Measurements from ENCODE around the gene SLC43A2. TPM values are rescaled to one million over a fixed set of nuclear protein-coding genes. Genes with fewer than 3 reads are reported as not detected.

The SLC43A2 gene
- total RNA-seq, 2 experiments from 2014 or later: 9.0 to 10.2 TPM

DNA sequence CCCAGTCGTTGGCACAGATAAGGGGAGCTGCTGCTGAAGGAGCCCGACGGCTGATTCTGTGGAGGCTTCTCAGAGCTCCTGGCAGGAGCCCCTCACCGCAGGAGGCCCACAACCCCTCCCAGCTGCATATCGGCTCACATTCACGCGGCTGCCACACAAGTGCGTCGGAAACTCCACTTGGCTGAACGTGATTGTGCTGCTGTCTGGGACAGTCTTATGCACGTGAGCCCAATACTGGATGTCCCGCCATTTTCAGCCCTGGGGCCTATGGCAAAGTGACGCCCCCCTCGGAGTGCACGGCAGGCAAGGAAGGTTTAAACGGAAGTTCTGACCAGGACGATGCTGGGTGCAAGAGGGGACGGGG lies 57.3 kb downstream of the SLC43A2 start:
- no peaks in the 10 kb centered on the region for H3K9me3 Mint-ChIP-seq
- no peak overlapping the region for H3K4me3 ChIP-seq (ENCODE audit: low read length)
- no peaks in the 10 kb centered on the region for H3K36me3 ChIP-seq (ENCODE audit: insufficient read depth, low read length)
- ATAC-seq (ENCODE audit: poor library complexity) (no peak), DNase-seq (no peak)
- ChIA-PET POLR2A (no interaction called here), CTCF (no interaction called here)
- no peaks in the 10 kb centered on the region for H3K27me3 ChIP-seq (ENCODE audit: control insufficient read depth in 1 of 2, insufficient read depth in 2 of 2, low read length in 2 of 2)
- no peaks in the 10 kb centered on the region for H3K36me3 Mint-ChIP-seq (ENCODE audit: low read depth)
- peaks cover 29% of the 10 kb centered on the region for H3K4me1 ChIP-seq (ENCODE audit: insufficient read depth, low read length)
- no peak overlapping the region for H3K27ac Mint-ChIP-seq
- no peaks in the 10 kb centered on the region for H3K9me3 ChIP-seq (ENCODE audit: control insufficient read depth in 1 of 2, insufficient read depth in 1 of 2, low read length in 2 of 2)
- H3K27ac ChIP-seq (ENCODE audit: low read depth in 1 of 2, low read length in 2 of 2): no peak overlapping the region
- H3K27me3 Mint-ChIP-seq: no peaks in the 10 kb centered on the region
- no peak overlapping the region for H3K4me3 Mint-ChIP-seq
- peaks cover 16% of the 10 kb centered on the region for H3K4me1 Mint-ChIP-seq (ENCODE audit: low read depth)
- intact Hi-C loops (cut with DNase I, micrococcal nuclease): no loop called here
- TF ChIP-seq, protein P1, sequence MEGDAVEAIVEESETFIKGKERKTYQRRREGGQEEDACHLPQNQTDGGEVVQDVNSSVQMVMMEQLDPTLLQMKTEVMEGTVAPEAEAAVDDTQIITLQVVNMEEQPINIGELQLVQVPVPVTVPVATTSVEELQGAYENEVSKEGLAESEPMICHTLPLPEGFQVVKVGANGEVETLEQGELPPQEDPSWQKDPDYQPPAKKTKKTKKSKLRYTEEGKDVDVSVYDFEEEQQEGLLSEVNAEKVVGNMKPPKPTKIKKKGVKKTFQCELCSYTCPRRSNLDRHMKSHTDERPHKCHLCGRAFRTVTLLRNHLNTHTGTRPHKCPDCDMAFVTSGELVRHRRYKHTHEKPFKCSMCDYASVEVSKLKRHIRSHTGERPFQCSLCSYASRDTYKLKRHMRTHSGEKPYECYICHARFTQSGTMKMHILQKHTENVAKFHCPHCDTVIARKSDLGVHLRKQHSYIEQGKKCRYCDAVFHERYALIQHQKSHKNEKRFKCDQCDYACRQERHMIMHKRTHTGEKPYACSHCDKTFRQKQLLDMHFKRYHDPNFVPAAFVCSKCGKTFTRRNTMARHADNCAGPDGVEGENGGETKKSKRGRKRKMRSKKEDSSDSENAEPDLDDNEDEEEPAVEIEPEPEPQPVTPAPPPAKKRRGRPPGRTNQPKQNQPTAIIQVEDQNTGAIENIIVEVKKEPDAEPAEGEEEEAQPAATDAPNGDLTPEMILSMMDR (IDR thresholded peaks at IDR 0.05): no peak

DNA sequence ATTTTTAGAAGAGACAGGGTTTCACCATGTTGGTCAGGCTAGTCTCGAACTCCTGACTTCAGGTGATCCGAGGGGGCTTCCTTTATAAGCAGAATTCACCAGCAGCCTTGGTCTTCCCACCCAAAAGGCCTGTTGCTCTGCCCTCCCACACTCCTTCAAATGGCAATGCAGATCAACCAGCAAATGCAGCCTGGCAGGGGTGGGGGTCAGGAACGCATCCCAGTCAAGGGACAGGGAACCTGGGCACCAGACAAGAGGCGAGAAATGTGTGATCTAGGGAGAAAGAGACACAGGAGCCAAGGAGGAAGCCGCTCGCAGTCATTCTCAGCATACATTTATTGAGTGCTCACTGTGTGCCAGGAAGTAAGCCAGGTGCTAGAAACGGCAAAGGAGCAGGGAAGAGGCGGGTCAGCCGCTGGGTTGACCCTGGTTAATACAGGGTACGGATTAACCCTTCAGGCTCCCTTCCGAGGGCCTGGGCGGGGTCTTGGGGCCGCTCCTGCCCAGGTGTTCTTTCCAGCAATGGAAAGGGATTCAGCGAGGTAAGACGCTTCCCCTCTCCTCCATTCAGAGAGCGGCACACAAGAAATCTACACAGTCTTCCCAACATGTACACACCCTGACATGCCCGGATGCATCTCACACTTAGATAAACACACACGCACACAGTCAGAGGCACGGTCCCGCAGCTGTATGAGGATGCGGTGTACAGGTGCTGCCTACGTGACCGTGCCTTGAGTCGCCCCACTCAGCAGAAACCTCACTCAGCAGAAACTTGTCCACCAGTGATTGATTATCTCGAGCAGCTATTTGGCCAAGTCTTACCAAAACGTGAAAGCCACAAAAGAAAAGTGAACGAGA lies 59.5 kb downstream of the SLC43A2 start:
- H3K4me3 Mint-ChIP-seq: no peak overlapping the region
- TF ChIP-seq, protein P1 (IDR thresholded peaks at IDR 0.05): no peak
- H3K4me1 Mint-ChIP-seq (ENCODE audit: low read depth): peaks cover 28% of the 10 kb centered on the region
- Histone ChIP-seq H3K9me3 (ENCODE audit: control insufficient read depth in 1 of 2, insufficient read depth in 1 of 2, low read length in 2 of 2) (no peaks in the 10 kb centered on the region), H3K36me3 (ENCODE audit: insufficient read depth, low read length) (no peaks in the 10 kb centered on the region), H3K27ac (ENCODE audit: low read depth in 1 of 2, low read length in 2 of 2) (no peak overlapping the region), H3K27me3 (ENCODE audit: control insufficient read depth in 1 of 2, insufficient read depth in 2 of 2, low read length in 2 of 2) (no peaks in the 10 kb centered on the region), H3K4me3 (ENCODE audit: low read length) (no peak overlapping the region), H3K4me1 (ENCODE audit: insufficient read depth, low read length) (peaks cover 20% of the 10 kb centered on the region)
- ChIA-PET POLR2A (no interaction called here), CTCF (no interaction called here)
- H3K36me3 Mint-ChIP-seq (ENCODE audit: low read depth): no peaks in the 10 kb centered on the region
- DNase-seq: no peak
- intact Hi-C loops (cut with DNase I, micrococcal nuclease): loop anchor here (10.0 kb wide), 2 partner anchors 56 to 476 kb away; partner anchors contain the start of genes OVCA2 (in 1 of the 2) and SLC43A2 (in 1 of the 2)
- H3K27me3 Mint-ChIP-seq: no peaks in the 10 kb centered on the region
- H3K9me3 Mint-ChIP-seq: no peaks in the 10 kb centered on the region
- no peak for ATAC-seq (ENCODE audit: poor library complexity)
- no peak overlapping the region for H3K27ac Mint-ChIP-seq

DNA sequence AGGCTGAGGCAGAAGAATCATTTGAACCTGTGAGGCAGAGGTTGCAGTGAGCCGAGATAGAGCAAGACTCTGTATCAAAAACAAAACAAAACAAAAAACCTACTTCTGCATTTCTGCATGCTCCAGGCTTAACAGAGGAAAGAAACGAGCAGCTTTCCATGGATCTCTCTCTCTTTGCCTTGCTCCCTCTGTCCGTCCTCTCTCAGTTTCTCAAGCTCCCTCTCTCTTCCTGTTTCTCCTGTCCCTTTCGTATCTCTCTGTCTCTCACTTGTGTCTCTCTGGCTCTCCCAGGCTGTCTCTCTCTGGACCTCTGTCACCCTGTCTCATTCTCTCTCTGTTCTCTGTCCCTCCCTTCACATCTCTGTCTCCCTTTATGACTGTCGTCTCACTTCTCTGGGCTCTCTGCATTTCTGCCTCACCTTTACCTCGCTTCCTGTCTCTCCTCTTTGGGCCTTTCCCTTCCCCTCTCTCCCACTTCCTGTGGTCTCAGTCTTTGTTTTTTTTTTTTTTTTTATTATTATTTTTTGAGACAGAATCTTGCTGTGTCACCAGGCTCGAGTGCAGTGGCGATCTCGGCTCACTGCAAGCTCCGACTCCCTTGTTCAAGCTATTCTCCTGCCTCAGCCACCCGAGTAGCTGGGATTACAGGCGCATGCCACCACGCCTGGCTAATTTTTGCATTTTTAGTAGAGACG lies 62.0 kb downstream of the SLC43A2 start:
- Histone ChIP-seq H3K27ac (ENCODE audit: low read depth in 1 of 2, low read length in 2 of 2) (peak overlapping the region; percentile 9 to 52), H3K4me1 (ENCODE audit: insufficient read depth, low read length) (peaks cover 30% of the 10 kb centered on the region), H3K27me3 (ENCODE audit: control insufficient read depth in 1 of 2, insufficient read depth in 2 of 2, low read length in 2 of 2) (no peaks in the 10 kb centered on the region), H3K36me3 (ENCODE audit: insufficient read depth, low read length) (no peaks in the 10 kb centered on the region), H3K4me3 (ENCODE audit: low read length) (peak overlapping the region; percentile 41), H3K9me3 (ENCODE audit: control insufficient read depth in 1 of 2, insufficient read depth in 1 of 2, low read length in 2 of 2) (no peaks in the 10 kb centered on the region)
- peak overlapping the region; percentile 76 for H3K27ac Mint-ChIP-seq
- POLR2A ChIA-PET: no interaction called here
- no peaks in the 10 kb centered on the region for H3K27me3 Mint-ChIP-seq
- no peaks in the 10 kb centered on the region for H3K36me3 Mint-ChIP-seq (ENCODE audit: low read depth)
- H3K4me1 Mint-ChIP-seq (ENCODE audit: low read depth): peaks cover 37% of the 10 kb centered on the region
- intact Hi-C loops (cut with DNase I, micrococcal nuclease): loop anchor here (10.0 kb wide), 2 partner anchors 58 to 478 kb away; partner anchors contain the start of genes OVCA2 (in 1 of the 2) and SLC43A2 (in 1 of the 2)
- no peaks in the 10 kb centered on the region for H3K9me3 Mint-ChIP-seq
- TF ChIP-seq, protein P1 (IDR thresholded peaks at IDR 0.05): no peak
- ATAC-seq (ENCODE audit: poor library complexity) (peak; percentile 33), DNase-seq (peak in 5 of 14 experiments; percentile 7 to 76 (median 68))
- H3K4me3 Mint-ChIP-seq: peak overlapping the region; percentile 79
- CTCF ChIA-PET: no interaction called here

All from CD4-positive, alpha-beta T cell (primary cell).